Measurements from ENCODE around the gene PAFAH1B1.

PAFAH1B1 gene

DNA sequence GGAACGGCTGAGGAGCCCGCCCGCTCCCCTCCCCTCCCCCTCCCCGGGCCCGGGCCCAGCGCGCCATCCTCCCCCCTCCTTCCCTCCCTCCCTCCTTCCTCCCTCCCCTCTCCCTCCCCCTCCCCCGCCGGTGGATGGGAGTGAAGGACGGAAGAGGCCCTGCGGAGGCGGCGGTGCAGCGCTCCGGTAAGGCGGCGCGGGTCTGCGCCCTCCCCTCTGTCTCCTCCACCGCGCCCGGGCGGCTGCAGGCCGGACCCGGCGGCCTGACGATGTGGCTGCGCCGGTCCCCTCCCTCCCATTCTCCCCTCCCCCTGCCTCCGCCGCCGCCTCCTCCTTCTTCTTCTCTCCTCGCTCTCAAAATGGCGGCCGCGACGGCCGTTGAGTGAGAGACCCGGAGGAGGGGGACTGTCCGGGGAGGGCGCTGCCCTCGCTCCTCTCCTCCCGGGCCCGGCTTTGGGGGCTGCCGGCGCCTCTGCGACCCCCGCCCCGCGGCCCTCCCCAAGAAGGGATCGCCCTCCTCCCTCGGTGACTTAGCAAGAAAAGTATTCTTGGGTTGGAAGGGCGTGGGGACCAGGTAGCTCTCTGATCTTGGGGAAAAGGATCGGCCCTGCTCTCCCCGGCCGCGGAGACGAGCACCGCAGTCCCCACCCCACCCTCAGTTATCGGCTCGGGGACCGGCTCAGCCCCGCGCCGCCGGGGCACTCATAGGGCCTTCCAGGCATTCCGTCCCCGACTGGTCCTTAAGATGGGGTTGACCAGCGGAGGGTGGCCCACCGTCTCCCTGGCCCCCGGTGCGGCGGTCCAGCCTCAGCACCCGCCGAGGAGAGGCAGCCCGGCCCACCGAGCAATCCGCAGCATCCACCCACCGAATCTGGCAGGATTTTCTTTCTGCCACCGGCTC lies 617 bp downstream of the PAFAH1B1 start:
- peaks cover 14% of the 10 kb centered on the region for H3K36me3 ChIP-seq (ENCODE audit: low read depth)
- H3K9me3 ChIP-seq (ENCODE audit: severe bottlenecking) = no peaks in the 10 kb centered on the region
- DNase-seq (ENCODE audit: low spot score) = peak; percentile 79
- H3K27ac ChIP-seq (ENCODE audit: poor library complexity, severe bottlenecking) = peak overlapping the region; percentile 88
- H3K4me1 ChIP-seq (ENCODE audit: insufficient read depth, poor library complexity, severe bottlenecking) = peaks cover 21% of the 10 kb centered on the region
- ATAC-seq (ENCODE audit: low read depth) = peak; percentile 60
- H3K27me3 ChIP-seq (ENCODE audit: insufficient read depth, poor library complexity, severe bottlenecking) = no peaks in the 10 kb centered on the region
- H3K4me3 ChIP-seq (ENCODE audit: severe bottlenecking) = peak overlapping the region; percentile 95
- TF ChIP-seq, protein P1, sequence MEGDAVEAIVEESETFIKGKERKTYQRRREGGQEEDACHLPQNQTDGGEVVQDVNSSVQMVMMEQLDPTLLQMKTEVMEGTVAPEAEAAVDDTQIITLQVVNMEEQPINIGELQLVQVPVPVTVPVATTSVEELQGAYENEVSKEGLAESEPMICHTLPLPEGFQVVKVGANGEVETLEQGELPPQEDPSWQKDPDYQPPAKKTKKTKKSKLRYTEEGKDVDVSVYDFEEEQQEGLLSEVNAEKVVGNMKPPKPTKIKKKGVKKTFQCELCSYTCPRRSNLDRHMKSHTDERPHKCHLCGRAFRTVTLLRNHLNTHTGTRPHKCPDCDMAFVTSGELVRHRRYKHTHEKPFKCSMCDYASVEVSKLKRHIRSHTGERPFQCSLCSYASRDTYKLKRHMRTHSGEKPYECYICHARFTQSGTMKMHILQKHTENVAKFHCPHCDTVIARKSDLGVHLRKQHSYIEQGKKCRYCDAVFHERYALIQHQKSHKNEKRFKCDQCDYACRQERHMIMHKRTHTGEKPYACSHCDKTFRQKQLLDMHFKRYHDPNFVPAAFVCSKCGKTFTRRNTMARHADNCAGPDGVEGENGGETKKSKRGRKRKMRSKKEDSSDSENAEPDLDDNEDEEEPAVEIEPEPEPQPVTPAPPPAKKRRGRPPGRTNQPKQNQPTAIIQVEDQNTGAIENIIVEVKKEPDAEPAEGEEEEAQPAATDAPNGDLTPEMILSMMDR (IDR thresholded peaks at IDR 0.05; ENCODE audit: poor library complexity, severe bottlenecking) = no peak

DNA sequence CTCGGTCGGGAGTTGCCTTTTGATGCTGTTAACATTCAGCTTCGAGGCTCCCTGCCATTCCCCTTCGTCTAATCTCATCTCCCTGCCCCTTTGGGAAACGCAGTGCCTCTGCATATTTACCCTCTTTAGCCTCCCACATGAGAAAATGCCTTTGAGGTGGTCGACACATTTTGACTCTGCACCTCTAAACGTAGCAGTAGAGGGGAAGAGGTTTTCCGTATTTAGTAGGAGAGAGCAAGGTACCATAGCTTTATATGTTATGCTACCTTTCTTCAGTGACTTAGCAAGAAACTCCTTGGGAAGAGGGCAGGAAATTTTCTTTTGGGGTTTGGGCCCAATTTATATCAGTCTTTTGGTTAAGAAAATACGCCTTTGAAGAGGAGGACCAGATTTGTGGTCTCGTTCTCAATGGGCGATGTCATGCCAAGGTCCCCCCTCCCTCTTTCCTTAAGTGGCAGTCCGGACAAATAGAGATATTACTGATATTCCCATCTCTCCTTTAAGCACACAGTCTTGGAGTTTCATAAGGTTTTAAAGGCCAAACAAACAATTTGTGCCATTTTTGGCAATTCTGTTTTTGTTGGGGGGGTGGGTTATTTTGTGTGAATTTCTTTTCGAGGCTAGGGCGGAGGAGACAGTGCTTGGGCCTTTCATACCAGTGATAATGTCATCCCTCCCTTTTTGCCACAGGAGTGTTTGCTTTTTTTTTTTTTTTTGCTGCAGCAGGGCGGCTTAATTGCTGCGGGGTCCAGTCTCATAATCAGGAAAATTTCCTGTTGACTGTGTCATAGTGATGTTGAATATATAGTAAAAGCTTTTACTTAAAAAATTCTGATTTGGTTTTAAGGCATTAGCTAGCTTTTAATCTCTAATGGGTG lies 1.5 kb downstream of the PAFAH1B1 start:
- H3K27ac ChIP-seq (ENCODE audit: poor library complexity, severe bottlenecking) = peak overlapping the region; percentile 88
- DNase-seq (ENCODE audit: low spot score) (no peak), ATAC-seq (ENCODE audit: low read depth) (no peak)
- H3K27me3 ChIP-seq (ENCODE audit: insufficient read depth, poor library complexity, severe bottlenecking) = no peaks in the 10 kb centered on the region
- TF ChIP-seq, protein P1 (IDR thresholded peaks at IDR 0.05; ENCODE audit: poor library complexity, severe bottlenecking) = no peak
- peak overlapping the region; percentile 95 for H3K4me3 ChIP-seq (ENCODE audit: severe bottlenecking)
- peaks cover 18% of the 10 kb centered on the region for H3K36me3 ChIP-seq (ENCODE audit: low read depth)
- peaks cover 26% of the 10 kb centered on the region for H3K4me1 ChIP-seq (ENCODE audit: insufficient read depth, poor library complexity, severe bottlenecking)
- no peaks in the 10 kb centered on the region for H3K9me3 ChIP-seq (ENCODE audit: severe bottlenecking)

GRCh38 chr17:2595716-2596115 lies 2.3 kb downstream of the PAFAH1B1 start:
- Histone ChIP-seq H3K27me3 (ENCODE audit: insufficient read depth, poor library complexity, severe bottlenecking) (no peaks in the 10 kb centered on the region), H3K9me3 (ENCODE audit: severe bottlenecking) (no peaks in the 10 kb centered on the region), H3K36me3 (ENCODE audit: low read depth) (peaks cover 18% of the 10 kb centered on the region), H3K27ac (ENCODE audit: poor library complexity, severe bottlenecking) (no peak overlapping the region), H3K4me1 (ENCODE audit: insufficient read depth, poor library complexity, severe bottlenecking) (peaks cover 29% of the 10 kb centered on the region), H3K4me3 (ENCODE audit: severe bottlenecking) (peak overlapping the region; percentile 95)
- ATAC-seq (ENCODE audit: low read depth) (no peak), DNase-seq (ENCODE audit: low spot score) (no peak)
- TF ChIP-seq, protein P1 (IDR thresholded peaks at IDR 0.05; ENCODE audit: poor library complexity, severe bottlenecking) = no peak

- Histone ChIP-seq H3K4me1 (ENCODE audit: insufficient read depth, poor library complexity, severe bottlenecking) (peaks cover 43% of the 10 kb centered on the region), H3K27ac (ENCODE audit: poor library complexity, severe bottlenecking) (no peak overlapping the region), H3K4me3 (ENCODE audit: severe bottlenecking) (no peak overlapping the region), H3K9me3 (ENCODE audit: severe bottlenecking) (no peaks in the 10 kb centered on the region), H3K27me3 (ENCODE audit: insufficient read depth, poor library complexity, severe bottlenecking) (no peaks in the 10 kb centered on the region), H3K36me3 (ENCODE audit: low read depth) (peaks cover 35% of the 10 kb centered on the region)
- ATAC-seq (ENCODE audit: low read depth) = no peak
- TF ChIP-seq, protein P1 (IDR thresholded peaks at IDR 0.05; ENCODE audit: poor library complexity, severe bottlenecking) = no peak
- no peak for DNase-seq (ENCODE audit: low spot score)
These were observed 4.7 kb downstream of the PAFAH1B1 start for GRCh38 chr17:2598166-2598565.

Data from RWPE2 (cell line).